Measurements from ENCODE around the gene RMDN3.

The RMDN3 gene

GRCh38 chr15:40769274-40770146, 14.5 kb upstream of the RMDN3 start, which contains the start of gene C15orf62 (continued):
- TF ChIP-seq CSRNP3 (CRISPR knock-in tag; IDR thresholded peaks at IDR 0.05) (no peak), ARNTL (CRISPR knock-in tag; IDR thresholded peaks at IDR 0.05; ENCODE audit: borderline replicate concordance, low read depth) (no peak), ESRRG (CRISPR knock-in tag; IDR thresholded peaks at IDR 0.05) (no peak), CSDC2 (CRISPR knock-in tag; IDR thresholded peaks at IDR 0.05) (no peak), ZC3H10 (CRISPR knock-in tag; IDR thresholded peaks at IDR 0.05) (no peak)

- no peak for ATAC-seq
- TF ChIP-seq ARNTL (CRISPR knock-in tag; IDR thresholded peaks at IDR 0.05; ENCODE audit: borderline replicate concordance, low read depth) (no peak), ZFP3 (CRISPR knock-in tag; IDR thresholded peaks at IDR 0.05) (no peak), CSRNP3 (CRISPR knock-in tag; IDR thresholded peaks at IDR 0.05) (no peak), TSHZ2 (CRISPR knock-in tag; IDR thresholded peaks at IDR 0.05) (no peak), ZC3H10 (CRISPR knock-in tag; IDR thresholded peaks at IDR 0.05) (no peak), SNAI2 (CRISPR knock-in tag; IDR thresholded peaks at IDR 0.05) (no peak), ZFP30 (CRISPR knock-in tag; IDR thresholded peaks at IDR 0.05) (no peak), ZNF8 (CRISPR knock-in tag; IDR thresholded peaks at IDR 0.05) (no peak), ISL1 (CRISPR knock-in tag; IDR thresholded peaks at IDR 0.05) (no peak), OSR1 (CRISPR knock-in tag; IDR thresholded peaks at IDR 0.05) (no peak), PPARA (CRISPR knock-in tag; IDR thresholded peaks at IDR 0.05; ENCODE audit: borderline replicate concordance) (no peak), BACH2 (CRISPR knock-in tag; IDR thresholded peaks at IDR 0.05; ENCODE audit: borderline replicate concordance) (no peak), ZNF565 (CRISPR knock-in tag; conservative IDR thresholded peaks at IDR 0.05; ENCODE audit: low read depth) (no peak), TOX (CRISPR knock-in tag; IDR thresholded peaks at IDR 0.05; ENCODE audit: borderline replicate concordance) (no peak), PATZ1 (CRISPR knock-in tag; IDR thresholded peaks at IDR 0.05; ENCODE audit: borderline replicate concordance) (no peak), ZNF70 (CRISPR knock-in tag; IDR thresholded peaks at IDR 0.05) (no peak), ESRRG (CRISPR knock-in tag; IDR thresholded peaks at IDR 0.05) (no peak)
These were observed 13.6 kb upstream of the RMDN3 start for GRCh38 chr15:40768521-40769273.

- TF ChIP-seq ZNF8 (CRISPR knock-in tag; IDR thresholded peaks at IDR 0.05) (no peak), OSR1 (CRISPR knock-in tag; IDR thresholded peaks at IDR 0.05) (no peak), ZNF565 (CRISPR knock-in tag; conservative IDR thresholded peaks at IDR 0.05; ENCODE audit: low read depth) (no peak), PPARA (CRISPR knock-in tag; IDR thresholded peaks at IDR 0.05; ENCODE audit: borderline replicate concordance) (no peak), GLIS3 (CRISPR knock-in tag; IDR thresholded peaks at IDR 0.05) (no peak), CSDC2 (CRISPR knock-in tag; IDR thresholded peaks at IDR 0.05) (no peak), RARB (CRISPR knock-in tag; IDR thresholded peaks at IDR 0.05) (no peak), ZC3H10 (CRISPR knock-in tag; IDR thresholded peaks at IDR 0.05) (no peak), CSRNP3 (CRISPR knock-in tag; IDR thresholded peaks at IDR 0.05) (no peak), BACH2 (CRISPR knock-in tag; IDR thresholded peaks at IDR 0.05; ENCODE audit: borderline replicate concordance) (no peak), CREB5 (CRISPR knock-in tag; IDR thresholded peaks at IDR 0.05; ENCODE audit: low read depth) (no peak), ZFP30 (CRISPR knock-in tag; IDR thresholded peaks at IDR 0.05) (no peak)
- no peak for ATAC-seq
These were observed 12.9 kb upstream of the RMDN3 start for GRCh38 chr15:40767838-40768500.
